A172 (cell line): Measurements from ENCODE around the gene FAM98C. TPM values are rescaled to one million over a fixed set of nuclear protein-coding genes. Genes with fewer than 3 reads are reported as not detected.
"Not testable (repeated sequence)": the region's sequence is repeated elsewhere in the genome, so short reads cannot be mapped to it uniquely, and the experiment has no call there.

Experiments
- DNase-seq: peaks from one replicate; pipeline ENCODE4 v3.0.0-alpha.2; 2015; ENCODE audit warnings: low spot score
- total RNA-seq: library from RNA; depleted of rRNA; stranded (reverse); fragments of >200 nt; shearing (Covaris generic); gene quantifications from 2 replicates; pipeline ENCODE4 v1.2.3, GENCODE V29; 2014

The FAM98C gene
- total RNA-seq, 1 experiment from 2014 or later: 10.6 TPM

DNA sequence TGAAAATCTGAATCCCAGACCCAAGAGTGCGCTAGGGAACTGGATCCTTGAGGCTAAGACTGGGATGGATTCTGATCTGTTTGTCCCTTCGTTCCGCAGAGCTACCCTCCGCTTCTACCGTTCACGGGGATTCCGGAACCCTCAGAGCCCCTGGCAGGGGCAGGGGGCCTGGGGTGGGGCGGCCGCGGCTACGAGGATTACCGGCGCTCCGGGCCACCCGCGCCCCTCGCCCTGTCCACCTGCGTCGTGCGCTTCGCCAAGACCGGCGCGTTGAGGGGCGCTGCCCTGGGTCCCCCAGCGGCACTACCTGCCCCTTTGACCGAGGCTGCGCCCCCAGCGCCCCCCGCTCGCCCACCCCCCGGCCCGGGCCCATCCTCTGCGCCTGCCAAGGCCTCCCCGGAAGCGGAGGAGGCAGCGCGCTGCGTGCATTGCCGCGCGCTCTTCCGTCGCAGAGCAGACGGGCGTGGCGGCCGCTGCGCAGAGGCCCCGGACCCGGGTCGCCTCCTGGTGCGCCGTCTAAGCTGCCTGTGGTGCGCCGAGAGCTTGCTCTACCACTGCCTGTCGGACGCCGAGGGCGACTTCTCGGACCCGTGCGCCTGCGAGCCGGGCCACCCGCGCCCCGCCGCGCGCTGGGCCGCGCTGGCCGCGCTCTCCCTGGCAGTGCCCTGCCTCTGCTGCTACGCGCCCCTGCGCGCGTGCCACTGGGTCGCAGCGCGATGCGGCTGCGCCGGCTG lies 7.3 kb upstream of the FAM98C start:
- no peak for DNase-seq

DNA sequence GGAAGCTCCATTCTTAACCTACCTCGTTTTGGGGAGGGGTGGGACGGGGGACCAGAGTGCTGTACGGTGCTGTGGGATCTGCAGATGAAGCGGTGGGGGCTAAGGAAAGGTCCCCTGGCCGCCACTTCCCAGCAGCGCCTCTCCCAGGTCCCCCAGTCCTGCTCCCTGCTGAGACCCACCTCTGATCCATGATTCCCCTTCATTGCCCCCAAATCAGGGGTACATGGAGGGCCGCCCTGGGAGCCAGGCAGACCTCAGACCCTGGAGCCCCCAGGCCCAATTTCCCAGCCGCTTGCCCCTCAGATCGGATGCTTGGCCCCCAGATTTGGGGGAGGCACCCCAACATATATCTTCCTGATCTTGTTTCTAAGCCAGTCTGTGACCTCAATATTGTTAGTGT lies 3.8 kb upstream of the FAM98C start:
- DNase-seq: no peak

DNA sequence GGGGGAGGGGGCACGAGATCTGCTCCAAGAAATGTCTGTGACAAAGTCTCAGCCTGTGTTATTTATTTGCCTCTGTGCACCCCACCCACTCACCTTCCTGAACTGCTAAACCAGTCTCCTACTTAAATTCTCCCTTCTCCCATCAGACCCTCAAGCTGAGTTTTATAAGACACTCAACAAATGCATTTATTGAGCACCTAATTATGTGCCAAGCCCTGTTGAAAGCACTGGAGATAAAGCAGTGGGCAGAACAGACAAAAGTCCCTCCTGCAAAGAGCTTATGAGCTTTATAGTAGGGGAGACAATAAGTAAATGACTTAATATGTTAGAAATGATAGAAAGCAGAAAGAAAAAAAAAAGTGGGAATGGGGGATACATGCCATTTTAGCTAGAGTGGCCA lies 3.4 kb upstream of the FAM98C start:
- DNase-seq: no peak

DNA sequence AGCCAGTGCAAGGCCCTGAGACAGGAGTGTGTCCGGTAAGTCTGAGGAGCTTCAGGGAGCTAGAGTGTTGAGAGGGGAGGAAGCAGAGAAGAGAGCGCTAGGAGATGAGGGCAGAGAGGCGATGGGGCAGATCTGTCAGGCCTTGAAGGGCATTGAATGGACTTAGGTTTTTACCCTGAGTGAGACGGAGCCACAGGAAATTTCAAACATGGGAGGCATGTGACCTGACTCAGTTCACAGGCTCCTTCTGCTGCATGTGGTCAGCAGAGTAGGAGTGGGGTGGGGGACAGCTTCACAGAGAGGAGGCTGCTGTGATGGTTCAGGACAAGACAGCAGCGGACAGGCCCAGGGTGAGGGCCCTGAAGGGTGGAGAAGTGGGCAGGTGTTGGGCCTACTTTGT lies 2.5 kb upstream of the FAM98C start:
- DNase-seq: no peak

DNA sequence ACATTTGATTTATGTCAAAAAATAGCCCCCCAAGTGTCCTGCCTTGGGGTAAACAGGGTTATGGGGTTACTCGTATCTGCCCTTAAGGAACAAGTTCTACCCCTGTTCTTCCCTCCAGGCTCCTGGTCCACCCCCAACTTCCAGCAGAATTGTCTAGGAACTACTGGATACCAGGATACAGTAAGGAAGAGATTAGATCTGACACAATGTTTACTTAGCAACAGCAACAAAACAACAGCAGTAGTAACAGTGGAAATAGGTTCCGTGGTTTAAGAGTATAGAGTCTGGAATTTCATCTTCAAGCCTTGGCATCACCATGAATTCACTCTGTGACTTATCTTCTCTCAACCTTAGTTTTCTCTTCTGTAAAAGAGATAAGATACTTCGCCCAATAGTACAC lies 1.7 kb upstream of the FAM98C start:
- peak; percentile 20 for DNase-seq

DNA sequence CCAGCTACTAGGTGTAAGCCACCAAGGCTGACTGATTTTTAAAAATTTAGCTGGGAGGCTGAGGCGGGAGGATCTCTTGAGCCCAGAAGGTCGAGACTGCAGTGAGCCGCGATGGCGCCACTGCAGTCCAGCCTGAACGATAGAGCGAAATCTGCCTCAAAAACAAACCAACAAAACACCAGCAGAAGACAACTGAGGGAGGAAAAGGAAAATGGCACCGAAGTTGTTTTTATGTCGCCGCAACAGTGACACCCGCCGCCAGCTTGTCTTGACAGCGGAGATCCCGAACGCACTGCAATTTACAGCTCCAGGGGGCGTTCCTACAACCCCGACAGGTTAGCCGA lies 298 bp upstream of the FAM98C start:
- no peak for DNase-seq

DNA sequence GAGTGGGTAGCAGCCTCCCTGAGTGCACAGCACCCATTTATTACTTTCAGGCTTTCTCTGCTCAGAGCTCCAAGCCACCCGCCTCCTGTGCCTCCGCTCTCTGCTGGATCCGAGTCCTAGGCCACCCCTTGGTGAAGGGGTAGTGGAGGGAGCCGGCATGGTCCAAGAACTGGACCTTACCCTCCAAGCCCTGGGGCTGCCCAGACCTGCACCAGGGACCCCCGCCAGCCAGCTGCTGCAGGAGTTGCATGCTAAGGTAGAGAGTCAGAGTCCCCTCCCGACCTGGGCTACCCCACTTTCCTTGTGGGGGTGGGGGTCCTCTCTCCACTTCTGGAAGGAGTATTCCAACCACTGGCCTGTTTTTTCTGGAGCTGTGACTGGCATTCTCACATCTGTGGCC lies 2.0 kb downstream of the FAM98C start:
- DNase-seq: no peak

DNA sequence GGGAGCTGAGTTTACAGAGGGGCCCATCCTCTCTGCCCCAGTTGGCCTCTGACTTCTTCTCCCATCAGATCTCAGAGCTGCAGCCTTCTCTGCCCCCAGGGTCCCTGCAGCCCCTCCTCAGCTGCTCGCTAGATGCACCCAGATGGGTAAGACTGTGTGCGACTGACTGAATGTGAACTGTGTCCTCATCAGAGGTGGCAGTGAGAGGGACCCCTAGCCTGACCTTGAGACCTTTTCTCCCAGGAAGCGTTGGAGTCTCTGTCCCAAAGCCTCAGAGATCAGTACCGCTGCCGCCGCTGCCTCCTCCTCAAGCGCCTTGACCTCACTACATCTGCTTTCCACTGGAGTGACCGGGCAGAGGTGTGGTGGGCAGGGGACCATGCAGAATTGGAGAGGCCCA lies 2.4 kb downstream of the FAM98C start:
- no peak for DNase-seq

DNA sequence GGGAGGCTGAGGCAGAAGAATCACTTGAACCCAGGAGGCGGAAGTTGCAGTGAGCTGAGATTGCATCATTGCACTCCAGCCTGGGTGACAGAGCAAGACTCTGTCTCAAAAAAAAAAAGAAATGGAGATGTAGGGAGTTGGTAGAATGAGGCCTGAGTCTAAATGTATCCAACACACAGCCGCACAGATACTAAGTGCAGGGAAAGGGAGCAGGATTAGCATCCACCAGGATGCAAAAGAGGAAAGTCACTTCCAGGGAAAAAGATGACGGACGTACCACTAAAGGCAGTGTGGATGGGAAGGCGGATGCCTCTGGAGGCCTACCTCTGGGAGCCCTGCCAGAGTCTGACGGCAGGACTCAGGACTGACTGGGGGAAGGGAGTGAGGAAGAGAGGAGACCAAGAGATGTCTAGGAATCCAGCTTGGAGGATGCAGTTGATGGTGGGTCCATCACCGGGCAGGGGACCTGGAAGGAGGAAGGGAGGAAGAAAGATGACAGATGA lies 6.8 kb downstream of the FAM98C start:
- DNase-seq: peak; percentile 22

DNA sequence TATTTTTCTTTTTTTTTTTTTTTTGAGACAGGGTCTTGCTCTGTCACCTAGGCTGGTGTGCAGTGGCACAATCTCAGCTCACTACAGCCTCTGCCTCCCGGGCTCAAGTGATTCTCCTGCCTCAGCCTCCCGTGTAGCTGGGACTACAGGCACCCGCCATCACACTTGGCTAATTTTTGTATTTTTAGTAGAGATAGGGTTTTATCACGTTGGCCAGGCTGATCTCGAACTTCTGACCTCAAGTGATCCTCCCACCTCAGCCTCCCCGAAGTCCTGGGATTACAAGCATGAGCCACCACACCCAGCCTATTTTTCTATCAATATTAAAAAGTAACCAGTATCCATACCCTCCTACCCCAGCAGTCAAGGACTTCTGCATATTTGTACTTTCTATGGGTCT lies 7.5 kb downstream of the FAM98C start:
- DNase-seq: not testable (repeated sequence)

DNA sequence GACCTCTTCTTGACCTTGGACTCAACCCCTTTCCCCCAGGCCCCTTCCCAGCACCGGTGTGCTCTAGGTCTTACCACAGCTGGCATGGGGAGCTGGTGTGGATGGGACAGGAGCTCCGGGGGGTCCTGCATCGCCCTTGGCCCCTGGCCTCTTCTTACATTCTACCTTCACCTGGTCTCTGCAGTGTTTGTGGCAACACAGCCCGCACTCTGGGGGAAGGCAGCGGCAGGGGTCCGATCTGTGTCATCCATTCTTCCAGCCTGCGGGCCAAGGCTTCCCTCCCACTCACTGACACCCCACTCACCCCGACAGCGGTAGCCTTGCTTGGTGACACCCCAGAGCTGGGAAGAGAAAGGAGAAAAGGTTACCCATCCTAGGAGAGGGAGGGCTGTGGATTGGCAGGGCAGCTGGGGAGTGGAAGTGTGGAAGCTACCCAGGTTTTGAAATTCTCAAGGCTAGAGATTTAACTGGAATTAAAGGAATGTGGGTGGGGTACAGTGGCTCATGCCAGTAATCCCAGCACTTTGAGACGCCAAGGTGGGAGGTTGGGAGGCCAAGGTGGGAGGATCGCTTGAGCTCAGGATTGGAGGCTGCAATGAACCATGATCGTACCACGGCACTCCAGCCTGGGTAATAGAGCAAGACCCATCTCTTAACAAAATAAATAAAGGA lies 8.3 kb downstream of the FAM98C start:
- DNase-seq: peak; percentile 21

DNA sequence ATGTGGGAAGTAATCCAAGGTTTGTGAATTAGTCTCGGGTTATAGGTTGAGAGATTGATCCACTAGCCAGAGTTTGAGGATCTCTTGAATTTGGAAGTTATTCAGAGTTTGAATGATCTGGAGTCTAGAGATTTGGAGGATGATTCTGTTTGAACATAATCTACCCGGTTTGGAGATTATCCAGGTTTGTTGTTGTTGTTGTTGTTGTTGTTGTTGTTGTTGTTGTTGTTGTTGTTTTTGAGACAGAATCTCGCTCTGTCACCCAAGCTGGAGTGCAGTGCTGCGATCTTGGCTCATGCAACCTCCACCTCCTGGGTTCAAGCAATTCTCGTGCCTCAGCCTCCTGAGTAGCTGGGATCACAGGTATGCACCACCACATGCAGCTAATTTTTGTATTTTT lies 9.0 kb downstream of the FAM98C start:
- not testable (repeated sequence) for DNase-seq

DNA sequence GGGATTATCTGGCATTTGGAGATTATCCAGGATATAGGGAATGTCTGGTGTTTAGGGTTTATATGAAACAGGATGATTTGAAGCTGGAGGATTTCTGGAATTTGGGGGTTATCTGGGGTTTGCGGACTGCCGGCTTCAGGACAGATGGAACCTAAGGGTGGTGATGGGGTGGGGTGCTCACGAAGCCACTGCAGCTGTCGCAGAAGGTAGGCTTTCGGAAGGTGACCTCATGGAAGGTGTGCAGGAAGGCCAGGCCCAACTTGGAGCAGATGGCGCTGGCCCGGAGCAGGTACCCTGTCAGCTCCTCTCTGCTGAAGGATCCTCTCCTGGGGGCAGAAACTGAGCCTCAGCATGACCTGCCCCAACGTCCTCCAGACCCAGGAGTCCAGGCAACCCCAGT lies 9.6 kb downstream of the FAM98C start:
- DNase-seq: no peak

DNA sequence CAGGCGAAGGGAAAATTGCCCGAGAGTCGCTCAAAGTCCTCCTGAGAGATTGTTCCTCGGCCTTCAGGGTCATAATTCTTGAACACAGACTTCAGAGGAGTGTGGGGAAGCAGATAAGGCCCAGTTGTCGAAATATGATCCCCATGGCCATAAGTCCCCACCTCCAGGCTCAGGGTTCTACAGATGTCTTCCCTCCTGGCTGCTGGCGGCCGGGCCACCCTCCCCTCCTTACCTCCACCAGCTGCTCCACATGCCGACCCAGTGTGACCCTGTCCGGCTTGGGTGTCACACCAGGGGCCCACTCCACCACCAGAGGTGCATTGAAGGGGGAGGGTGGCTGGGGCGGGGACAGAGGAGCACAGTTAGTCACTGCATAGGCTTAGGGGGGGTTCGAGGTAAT lies 10.1 kb downstream of the FAM98C start:
- no peak for DNase-seq

DNA sequence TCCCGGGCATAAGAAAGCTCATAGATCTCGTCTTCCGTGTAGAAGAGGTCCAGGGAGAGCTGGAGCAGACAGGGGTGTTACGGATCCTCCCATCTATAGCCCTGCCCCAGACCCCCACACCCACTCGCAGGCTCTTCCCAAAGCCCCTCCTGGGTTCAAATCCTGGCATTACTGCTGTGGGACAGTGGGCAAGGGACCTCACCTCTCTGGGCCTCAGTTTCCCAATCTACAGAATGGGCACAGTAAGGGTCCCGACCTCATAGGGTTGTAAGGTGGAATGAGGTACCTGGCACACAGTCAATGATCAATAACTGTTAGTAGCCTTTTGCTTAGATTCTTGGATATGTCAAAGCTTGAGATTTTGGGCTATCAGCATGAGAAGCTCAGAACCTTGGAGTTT lies 10.5 kb downstream of the FAM98C start:
- DNase-seq: no peak

DNA sequence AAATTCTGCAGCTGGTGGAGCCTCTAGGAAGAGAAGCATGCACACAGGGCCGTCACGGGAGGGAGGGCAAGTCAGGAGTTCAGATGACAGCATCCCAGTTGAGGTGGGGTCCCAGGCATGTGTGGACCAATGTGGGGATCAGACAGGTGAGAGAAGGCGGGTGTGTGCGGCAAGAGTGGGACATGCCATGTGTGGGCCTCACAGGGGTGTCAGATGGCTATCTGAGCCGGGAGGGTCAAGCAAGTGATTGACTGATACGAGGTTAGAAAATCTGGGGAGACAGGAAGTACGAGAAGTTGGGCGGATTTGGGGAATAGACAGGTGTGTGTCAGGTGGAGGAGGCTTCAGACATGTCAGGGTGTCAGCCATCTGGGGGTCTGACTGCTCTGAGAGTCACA lies 14.3 kb downstream of the FAM98C start:
- no peak for DNase-seq

DNA sequence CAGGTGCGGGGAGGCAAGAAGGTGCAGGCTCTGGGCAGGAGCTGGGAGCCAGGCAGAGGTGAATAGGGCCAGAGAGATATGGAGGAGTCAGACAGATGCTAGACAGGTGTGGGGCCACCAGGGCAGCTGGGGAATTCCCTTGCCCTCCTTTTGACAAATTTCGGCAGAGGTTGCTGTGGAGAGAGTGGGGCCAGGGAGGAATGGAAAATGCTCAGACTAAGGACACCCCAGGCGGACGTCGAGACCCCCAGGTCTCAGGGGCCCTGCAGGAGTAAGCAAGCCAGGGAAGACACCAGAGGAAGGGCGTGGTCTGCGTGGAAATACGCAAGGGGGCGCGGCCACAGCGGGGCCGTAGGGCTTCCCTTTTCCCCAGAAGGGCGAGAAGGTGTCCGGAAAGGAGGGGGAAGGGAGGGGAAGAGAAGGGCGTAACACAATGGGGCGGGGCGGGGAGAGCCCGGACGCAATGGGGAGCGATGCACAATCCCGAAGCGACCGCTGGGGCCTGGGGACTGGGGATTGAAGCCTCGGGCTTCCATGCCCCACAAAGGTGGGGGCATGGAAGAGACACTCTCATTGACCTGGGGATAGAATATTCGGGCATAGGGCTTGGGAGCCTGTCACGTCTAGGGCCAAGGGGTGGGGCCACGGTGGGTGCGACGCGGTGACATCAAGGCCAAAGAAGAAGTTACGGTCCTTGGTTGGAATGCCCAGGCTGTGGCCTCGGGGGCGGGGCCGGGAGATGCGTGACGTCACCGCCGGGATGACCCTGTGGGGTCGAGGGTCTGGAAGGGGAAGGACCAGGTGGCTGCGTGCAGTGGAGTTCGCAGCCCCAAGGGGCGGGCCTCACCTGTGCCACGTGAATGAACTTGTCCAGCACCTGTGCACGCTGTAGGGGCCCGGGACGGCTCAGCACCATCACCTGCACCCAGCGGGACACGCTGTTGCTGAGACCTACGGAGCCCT lies 14.9 kb downstream of the FAM98C start:
- DNase-seq: no peak

DNA sequence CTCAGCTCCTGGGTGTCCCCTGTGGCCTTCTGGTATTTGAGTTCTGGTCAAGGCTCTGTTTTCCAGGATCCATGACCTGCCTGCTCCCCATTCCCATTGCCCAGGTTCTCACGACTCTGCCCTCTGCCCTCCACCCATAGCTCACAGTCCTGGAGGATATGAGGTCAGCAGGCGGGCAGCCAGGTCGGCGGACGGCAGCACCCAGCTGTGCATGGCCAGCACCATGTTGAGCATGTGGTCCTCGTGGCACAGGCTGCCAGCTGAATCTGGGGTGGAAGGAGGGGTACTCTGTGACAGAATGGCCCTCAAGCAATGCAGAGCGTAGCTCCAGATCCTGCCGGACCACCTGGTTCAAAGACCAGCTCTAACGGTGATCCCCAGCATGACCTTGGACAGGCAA lies 18.0 kb downstream of the FAM98C start:
- no peak for DNase-seq

DNA sequence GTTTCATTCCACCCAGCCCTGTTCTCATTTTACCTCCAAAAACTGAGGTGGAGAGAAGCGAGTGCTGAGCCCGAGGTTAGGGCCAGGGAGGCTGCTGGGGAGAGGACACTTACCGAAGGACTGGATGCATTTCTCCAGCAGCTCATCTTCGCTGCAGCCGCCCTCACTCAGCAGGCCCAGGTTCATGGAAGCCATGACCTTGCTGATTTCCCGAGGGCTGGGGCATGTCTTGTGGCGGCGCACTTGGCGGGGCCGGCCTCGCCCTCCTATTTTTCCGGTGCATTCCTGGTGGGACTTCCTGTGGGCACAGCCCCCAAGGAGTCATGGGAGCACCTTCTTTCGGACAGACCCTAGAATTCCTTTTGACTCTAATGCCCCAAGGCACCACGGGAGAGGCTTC lies 19.0 kb downstream of the FAM98C start:
- DNase-seq: no peak

DNA sequence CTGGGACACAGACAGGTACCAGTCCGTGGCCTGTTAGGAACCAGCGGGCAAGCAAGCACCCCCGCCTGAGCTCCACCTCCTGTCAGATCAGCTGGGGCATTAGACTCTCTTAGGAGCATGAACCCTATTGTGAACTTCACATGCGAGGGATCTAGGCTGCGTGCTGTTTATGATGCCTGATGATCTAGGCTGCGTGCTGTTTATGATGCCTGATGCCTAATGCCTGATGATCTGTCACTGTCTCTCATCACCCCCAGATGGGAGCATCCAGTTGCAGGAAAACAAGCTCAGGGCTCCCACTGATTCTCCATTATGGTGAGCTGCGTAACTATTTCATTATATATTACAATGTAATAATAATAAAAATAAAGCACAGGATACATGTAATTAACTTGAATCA lies 19.5 kb downstream of the FAM98C start:
- no peak for DNase-seq

DNA sequence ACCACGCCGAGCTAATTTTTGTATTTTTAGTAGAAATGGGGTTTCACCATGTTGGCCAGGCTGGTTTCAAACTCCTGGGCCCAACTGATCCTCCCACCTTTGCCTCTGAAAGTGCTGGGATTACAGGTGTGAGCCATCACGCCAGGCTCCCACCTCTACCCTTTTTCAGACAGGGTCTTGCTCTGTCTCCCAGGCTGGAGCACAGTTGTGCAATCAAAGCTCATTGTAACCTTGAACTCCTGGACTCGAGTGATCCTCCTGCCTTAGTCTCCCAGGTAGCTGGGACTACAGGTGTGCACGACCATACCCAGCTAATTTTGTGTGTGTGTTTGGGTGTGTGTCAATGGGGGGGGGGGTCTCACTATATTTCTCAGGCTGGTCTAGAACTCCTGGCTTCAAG lies 21.4 kb downstream of the FAM98C start:
- DNase-seq: no peak

DNA sequence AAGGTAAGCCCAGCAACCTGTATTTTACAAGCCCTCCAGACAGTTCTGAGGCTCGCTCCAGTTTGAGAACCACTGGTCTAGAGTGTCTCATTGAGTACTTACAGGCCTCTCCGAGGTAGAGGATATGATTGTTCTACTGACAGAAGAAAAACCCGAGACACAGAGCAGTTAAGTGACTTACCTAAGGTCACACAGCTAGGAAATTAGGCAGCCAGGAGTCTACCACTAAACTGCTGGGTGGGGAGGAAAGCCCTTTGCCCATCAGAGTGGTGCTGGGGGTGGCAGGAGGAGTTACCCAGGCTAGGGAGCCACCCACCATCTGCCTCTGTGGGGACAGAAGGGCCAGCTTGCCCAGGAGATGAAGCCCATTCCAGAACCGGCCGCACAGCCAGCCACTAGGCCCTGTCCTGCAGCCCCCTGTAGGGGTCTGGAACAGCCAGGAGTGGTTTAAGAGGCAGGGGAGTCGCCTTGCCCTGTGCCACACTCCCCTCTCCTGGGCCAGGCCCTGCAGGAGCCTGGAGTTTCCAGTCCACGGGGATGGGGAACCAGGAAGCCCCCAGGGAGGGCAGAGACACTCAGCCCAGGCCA lies 22.4 kb downstream of the FAM98C start:
- DNase-seq: no peak
